HG02938 (cell line): ENCODE data around the gene VENTX.

ENCODE experiments used
- ATAC-seq: cut with Tn5 transposase; IDR thresholded peaks from one replicate; pipeline ENCODE4 v1.9.1; 2021; ENCODE audit warnings: mild to moderate bottlenecking, moderate library complexity; ENCODE audit not compliant: unreplicated experiment

The VENTX gene

DNA sequence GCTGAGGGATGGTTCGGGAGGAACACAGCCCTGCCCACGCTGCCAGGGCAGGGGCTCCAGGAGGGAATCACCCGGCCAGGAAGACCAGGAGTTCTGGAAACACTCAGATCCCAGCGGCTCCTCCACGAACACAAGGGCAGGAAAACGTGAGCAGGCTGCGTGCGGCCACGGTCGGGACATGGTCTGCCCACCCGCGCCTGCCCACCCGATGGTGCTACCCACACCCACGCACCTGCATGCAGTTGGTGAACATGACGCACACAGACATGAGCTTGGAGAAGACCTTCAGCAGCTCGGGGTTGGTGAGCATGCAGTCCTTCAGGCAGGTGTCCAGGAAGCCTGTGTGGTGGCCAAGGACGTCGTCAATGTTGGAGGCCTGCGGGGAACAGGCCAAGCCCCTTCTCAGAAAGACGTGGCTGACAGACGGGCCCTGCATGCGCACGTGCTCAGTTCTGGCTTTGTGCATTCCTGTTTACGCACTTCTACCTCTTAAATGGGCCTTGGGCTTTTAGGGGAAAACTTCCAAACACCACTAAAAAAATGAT is 45.3 kb downstream of the VENTX start:
- no peak for ATAC-seq

DNA sequence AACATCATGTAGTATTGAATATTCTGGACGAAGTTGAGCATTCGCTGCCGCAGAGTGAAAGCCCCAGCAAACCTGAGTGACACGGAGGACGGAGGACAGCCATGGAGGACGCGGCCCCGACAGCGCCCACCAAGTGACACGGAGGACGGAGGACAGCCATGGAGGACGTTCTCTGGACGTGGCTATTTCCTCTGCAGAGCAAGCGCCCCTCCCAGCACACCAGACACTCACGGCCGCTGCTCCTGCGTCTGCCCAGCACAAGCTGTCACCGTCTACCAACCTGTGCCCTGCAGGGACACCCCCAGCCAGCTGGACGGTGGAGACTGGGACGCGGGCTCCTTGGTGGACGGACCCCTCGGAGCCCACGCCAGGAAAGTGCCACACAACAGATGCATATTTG is 46.3 kb downstream of the VENTX start:
- ATAC-seq: no peak

DNA sequence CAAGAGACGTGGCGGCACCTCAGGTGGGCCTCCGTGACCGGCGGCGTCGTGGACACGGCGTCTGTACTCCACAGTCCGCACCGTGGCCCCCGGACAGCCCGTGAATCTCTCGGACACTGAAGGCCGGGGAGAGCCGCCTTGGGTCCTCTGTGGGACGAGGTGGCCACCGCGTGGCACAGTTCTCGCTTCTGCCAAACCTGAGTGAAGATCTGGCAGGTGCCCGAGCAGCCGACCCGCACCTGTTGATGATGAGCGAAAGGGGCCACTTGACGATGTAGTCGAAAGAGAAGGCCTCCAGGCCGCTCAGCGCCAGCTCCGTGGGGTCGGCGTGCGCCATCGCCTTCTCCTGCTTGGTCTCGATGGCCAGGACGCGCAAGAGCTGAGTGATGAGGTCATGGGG is 47.6 kb downstream of the VENTX start:
- ATAC-seq: no peak

DNA sequence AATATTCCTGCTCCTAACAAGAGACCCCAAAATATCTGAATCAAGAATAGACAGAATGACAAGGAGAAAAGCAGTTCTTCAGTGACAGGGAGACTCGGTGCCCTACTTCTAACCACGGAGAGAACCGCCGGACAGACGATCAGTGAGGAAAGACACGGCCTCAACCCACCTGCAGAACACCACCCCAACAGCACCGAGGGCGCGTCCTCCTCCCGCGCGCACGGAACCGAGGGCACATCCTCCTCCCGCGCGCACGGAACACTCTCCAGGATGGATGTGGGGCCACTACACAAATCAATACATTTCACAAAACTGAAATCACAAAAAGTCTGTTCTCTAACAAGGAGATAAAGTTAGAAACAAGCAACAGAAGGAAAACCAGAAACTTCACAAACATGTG is 48.7 kb downstream of the VENTX start:
- no peak for ATAC-seq

DNA sequence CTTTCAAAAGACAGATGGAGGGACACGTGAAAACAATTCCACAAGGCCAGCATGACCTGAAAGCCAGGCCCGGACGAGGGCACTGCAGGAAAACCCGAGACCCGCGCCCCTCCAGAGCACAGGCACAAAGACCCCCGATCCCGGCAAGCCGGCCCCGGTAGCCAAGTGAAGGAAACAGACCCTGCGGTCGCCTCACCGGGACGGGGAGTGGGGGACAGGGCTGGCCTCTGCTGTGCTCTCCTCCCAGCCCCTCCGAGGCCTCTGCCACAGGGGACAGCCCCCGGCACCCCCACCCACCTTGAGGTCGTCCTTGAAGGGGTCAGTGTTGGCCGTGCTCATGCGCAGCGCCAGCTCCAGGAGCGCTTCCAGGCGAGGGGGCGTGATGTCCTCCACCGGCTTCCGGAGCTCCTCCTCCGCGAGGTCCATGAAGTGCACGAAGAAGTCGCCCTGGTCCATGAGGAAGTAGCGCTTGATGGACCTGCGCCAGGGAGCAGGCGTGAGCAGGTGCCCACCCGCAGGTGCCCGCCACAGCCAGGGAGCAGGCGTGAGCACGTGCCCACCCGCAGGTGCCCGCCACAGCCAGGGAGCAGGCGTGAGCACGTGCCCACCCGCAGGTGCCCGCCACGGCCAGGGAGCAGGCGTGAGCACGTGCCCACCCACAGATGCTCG is 50.3 kb downstream of the VENTX start:
- ATAC-seq: no peak

DNA sequence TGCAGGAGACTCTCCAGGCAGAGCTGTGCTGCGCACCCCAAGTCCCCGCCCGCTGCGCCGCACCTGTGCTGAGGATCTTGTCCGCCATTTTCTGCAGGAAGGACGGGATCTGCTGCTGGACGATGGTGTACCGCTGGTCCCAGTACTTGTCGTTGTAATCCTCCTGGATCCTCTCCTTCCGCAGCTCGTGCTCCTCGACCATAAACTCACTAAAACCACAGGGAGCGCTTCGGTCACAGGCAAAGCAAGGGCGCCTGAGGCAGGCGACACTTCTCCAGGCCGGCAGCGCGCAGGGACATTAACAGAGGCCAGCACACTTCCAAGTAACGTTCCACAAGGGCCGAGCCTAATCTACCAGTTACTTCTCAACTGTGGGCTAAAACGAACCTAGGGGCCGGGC is 52.1 kb downstream of the VENTX start:
- ATAC-seq: no peak
